GM20000 (cell line): ENCODE results near the gene ATG14.
A peak's percentile ranks its signal among the peaks of the same experiment; 100 is the strongest.

Experiments
- DNase-seq: peaks from one replicate; pipeline ENCODE4 v3.0.0; 2012; ENCODE audit warnings: low spot score
- CTCF ChIP-seq: IDR thresholded peaks from 2 replicates; pipeline ENCODE4 v1.5.1; 2012; ENCODE audit warnings: mild to moderate bottlenecking, control low read depth; ENCODE audit errors: extremely low read depth, missing control alignments

Gene ATG14

GRCh38 chr14:55340482-55340881 is 71.1 kb downstream of the ATG14 start:
- DNase-seq: no peak
- TF ChIP-seq CTCF: no peak

GRCh38 chr14:55339770-55340169 is 71.9 kb downstream of the ATG14 start:
- no peak for TF ChIP-seq CTCF
- DNase-seq: peak; percentile 50

- no peak for DNase-seq
- TF ChIP-seq CTCF: no peak
These were observed 74.9 kb downstream of the ATG14 start for GRCh38 chr14:55336691-55337090.

GRCh38 chr14:55336162-55336561 is 75.5 kb downstream of the ATG14 start:
- no peak for TF ChIP-seq CTCF
- no peak for DNase-seq

GRCh38 chr14:55333711-55334485 is 77.7 kb downstream of the ATG14 start:
- TF ChIP-seq CTCF: no peak
- DNase-seq: no peak

- no peak for TF ChIP-seq CTCF
These were observed 78.7 kb downstream of the ATG14 start for GRCh38 chr14:55332654-55333570.

GRCh38 chr14:55329999-55330710 is 81.5 kb downstream of the ATG14 start:
- no peak for DNase-seq
- TF ChIP-seq CTCF: no peak

More at GRCh38 chr14:55332654-55333570, 78.7 kb downstream of the ATG14 start:
- DNase-seq: no peak
